B cell (primary cell): ENCODE data around the gene COL5A1.

ENCODE experiments used
- CTCF ChIP-seq: fragments of 200-600 bp; IDR thresholded peaks from one replicate; pipeline ENCODE4 v1.8.0; 2022; ENCODE audit warnings: antibody characterized with exemption, mild to moderate bottlenecking
- EZH2 ChIP-seq: IDR thresholded peaks from 2 replicates; pipeline ENCODE4 v1.6.1; 2012; ENCODE audit warnings: borderline replicate concordance, low read depth, mild to moderate bottlenecking, moderate library complexity, low read length; ENCODE audit not compliant: insufficient read depth, poor library complexity, severe bottlenecking

- no peak for TF ChIP-seq CTCF
- no peak for TF ChIP-seq EZH2
Measured at GRCh38 chr9:134758949-134759607, 117.5 kb downstream of the COL5A1 start.
